Skin of body (tissue), 2 donors: Measurements from ENCODE around the gene CFAP99. TPM values are rescaled to one million over a fixed set of nuclear protein-coding genes. Genes with fewer than 3 reads are reported as not detected.

ENCODE experiments used
- DNase-seq: peaks from one replicate; lab custom pipeline; 2025; lab: John Stamatoyannopoulos, UW
- total RNA-seq: library from RNA; depleted of rRNA; stranded (reverse); fragments of >200 nt; gene quantifications from one replicate; pipeline ENCODE4 v1.2.3, GENCODE V29; 2014

The CFAP99 gene
- total RNA-seq, 1 donor from 2014 or later = not detected

GRCh38 chr4:2390784-2391421 is 27.9 kb upstream of the CFAP99 start:
- no peak for DNase-seq

GRCh38 chr4:2393353-2394270 is 25.1 kb upstream of the CFAP99 start:
- no peak for DNase-seq

- DNase-seq = no peak
Measured at GRCh38 chr4:2394528-2394927, 24.2 kb upstream of the CFAP99 start.

GRCh38 chr4:2395038-2395437 is 23.7 kb upstream of the CFAP99 start:
- DNase-seq = no peak

- no peak for DNase-seq
Measured at GRCh38 chr4:2395584-2395983, 23.2 kb upstream of the CFAP99 start.

- no peak for DNase-seq
Measured at GRCh38 chr4:2396781-2397368, 21.9 kb upstream of the CFAP99 start.

- DNase-seq = no peak
Measured at GRCh38 chr4:2397596-2398379, 21.0 kb upstream of the CFAP99 start.

- no peak for DNase-seq
Measured at GRCh38 chr4:2399216-2399615, 19.5 kb upstream of the CFAP99 start.

GRCh38 chr4:2399631-2400190 is 19.0 kb upstream of the CFAP99 start:
- no peak for DNase-seq

GRCh38 chr4:2400841-2401609 is 17.7 kb upstream of the CFAP99 start:
- no peak for DNase-seq

GRCh38 chr4:2401610-2401983 is 17.2 kb upstream of the CFAP99 start:
- DNase-seq = no peak

- no peak for DNase-seq
Measured at GRCh38 chr4:2402048-2402842, 16.5 kb upstream of the CFAP99 start.

- no peak for DNase-seq
Measured at GRCh38 chr4:2402941-2403340, 15.8 kb upstream of the CFAP99 start.

GRCh38 chr4:2406406-2406805 is 12.3 kb upstream of the CFAP99 start:
- no peak for DNase-seq

- DNase-seq = no peak
Measured at GRCh38 chr4:2406920-2407319, 11.8 kb upstream of the CFAP99 start.

- no peak for DNase-seq
Measured at GRCh38 chr4:2407991-2408342, 10.8 kb upstream of the CFAP99 start.

GRCh38 chr4:2408401-2408958 is 10.3 kb upstream of the CFAP99 start:
- no peak for DNase-seq

GRCh38 chr4:2408976-2409375 is 9.8 kb upstream of the CFAP99 start:
- DNase-seq = no peak

- no peak for DNase-seq
Measured at GRCh38 chr4:2409381-2409783, 9.4 kb upstream of the CFAP99 start.
